CD14-positive monocyte (primary cell): ENCODE measurements around the gene EXOC4. TPM values are rescaled to one million over a fixed set of nuclear protein-coding genes. Genes with fewer than 3 reads are reported as not detected.

Source experiments
- DNase-seq, 3 donors: peaks; one replicate each; pipeline ENCODE4 v3.0.0-alpha.2; 2011 to 2022
- H2AFZ ChIP-seq: 2 replicates; pipeline ENCODE4 v1.6.0; 2012; ENCODE audit warnings: mild to moderate bottlenecking, low read depth, low read length, inconsistent platforms; ENCODE audit not compliant: insufficient read depth, poor library complexity, severe bottlenecking
- H3K27ac ChIP-seq, 2 donors: 1 replicate in 1 of 2; 2 replicates in 1 of 2; pipeline ENCODE4 v1.5.1; 2012 to 2013; ENCODE audit warnings: low read length in 2 of 2, control low read depth in 1 of 2, inconsistent platforms in 1 of 2, low read depth in 1 of 2, mild to moderate bottlenecking in 1 of 2
- H3K27me3 ChIP-seq, 2 donors: one replicate each; pipeline versions ENCODE4 v1.6.0 to v1.6.1; 2011 to 2013; ENCODE audit warnings: low read length in 2 of 2; ENCODE audit not compliant: control insufficient read depth in 2 of 2, insufficient read depth in 2 of 2
- H3K36me3 ChIP-seq, 2 donors: replicated peaks in 1 of 2; 1 replicate in 1 of 2; 2 replicates in 1 of 2; pipeline versions ENCODE4 v1.5.1 to v1.6.1; 2012 to 2013; ENCODE audit warnings: low read length in 2 of 2, control low read depth in 1 of 2, inconsistent platforms in 1 of 2, mild to moderate bottlenecking in 1 of 2; ENCODE audit not compliant: insufficient read depth in 2 of 2, control insufficient read depth in 1 of 2
- H3K4me1 ChIP-seq, 2 donors: 1 replicate in 1 of 2; 2 replicates in 1 of 2; pipeline versions ENCODE4 v1.5.1 to v1.6.1; 2012 to 2013; ENCODE audit warnings: low read length in 2 of 2, control low read depth in 1 of 2, inconsistent platforms in 1 of 2, mild to moderate bottlenecking in 1 of 2, moderate library complexity in 1 of 2; ENCODE audit not compliant: insufficient read depth in 2 of 2, control insufficient read depth in 1 of 2
- H3K4me2 ChIP-seq: replicated peaks from 2 replicates; pipeline ENCODE3; 2012; ENCODE audit warnings: low read length, moderate library complexity, mild to moderate bottlenecking; ENCODE audit not compliant: poor library complexity, severe bottlenecking; ENCODE audit errors: extremely low read depth
- H3K4me3 ChIP-seq, 3 experiments: fragments of 200-600 bp in 1 of 3; sonication (generic) in 1 of 3; replicated peaks in 1 of 3; 1 replicate in 2 of 3; 2 replicates in 1 of 3; pipeline ENCODE4 v1.5.1; 2011 to 2013; ENCODE audit warnings: low read length in 3 of 3, mild to moderate bottlenecking in 3 of 3, control low read depth in 2 of 3, low read depth in 2 of 3, inconsistent platforms in 1 of 3, moderate library complexity in 1 of 3
- H3K79me2 ChIP-seq: 2 replicates; pipeline ENCODE4 v1.6.0; 2012; ENCODE audit warnings: mild to moderate bottlenecking, control low read depth, inconsistent platforms, low read length, moderate library complexity; ENCODE audit not compliant: insufficient read depth
- H3K9ac ChIP-seq: 2 replicates; pipeline ENCODE4 v1.6.0; 2017; ENCODE audit warnings: low read length, mild to moderate bottlenecking; ENCODE audit not compliant: insufficient read depth, poor library complexity, severe bottlenecking
- H3K9me3 ChIP-seq, 2 donors: replicated peaks in 1 of 2; 1 replicate in 1 of 2; 2 replicates in 1 of 2; pipeline versions ENCODE4 v1.5.1 to v1.6.1; 2012 to 2013; ENCODE audit warnings: low read length in 2 of 2, control low read depth in 1 of 2; ENCODE audit not compliant: control insufficient read depth in 1 of 2, insufficient read depth in 1 of 2
- H4K20me1 ChIP-seq: 2 replicates; pipeline ENCODE4 v1.6.0; 2012; ENCODE audit warnings: mild to moderate bottlenecking, low read length, control low read depth, moderate library complexity; ENCODE audit not compliant: insufficient read depth
- H3K27ac Mint-ChIP-seq, 7 donors: one replicate each; pipeline ENCODE4 v1.8.0; 2020; ENCODE audit warnings: mild to moderate bottlenecking in 7 of 7, mixed read lengths in 7 of 7, moderate library complexity in 6 of 7, inconsistent platforms in 2 of 7
- H3K27me3 Mint-ChIP-seq, 3 donors: one replicate each; pipeline ENCODE4 v1.8.0; 2021 to 2022; ENCODE audit warnings: low read depth in 3 of 3, mild to moderate bottlenecking in 3 of 3, mixed read lengths in 3 of 3, moderate library complexity in 3 of 3, inconsistent platforms in 1 of 3
- H3K36me3 Mint-ChIP-seq, 2 donors: one replicate each; pipeline ENCODE4 v1.8.0; 2020; ENCODE audit warnings: mixed read lengths in 2 of 2, inconsistent platforms in 1 of 2, mild to moderate bottlenecking in 1 of 2
- H3K4me1 Mint-ChIP-seq: one replicate; pipeline ENCODE4 v1.8.0; 2020; ENCODE audit warnings: mild to moderate bottlenecking, mixed read lengths
- H3K4me3 Mint-ChIP-seq, 2 donors: one replicate each; pipeline ENCODE4 v1.8.0; 2020; ENCODE audit warnings: mild to moderate bottlenecking in 2 of 2, mixed read lengths in 2 of 2, moderate library complexity in 1 of 2
- H3K9me3 Mint-ChIP-seq, 7 donors: one replicate each; pipeline ENCODE4 v1.8.0; 2020 to 2022; ENCODE audit warnings: mixed read lengths in 7 of 7, mild to moderate bottlenecking in 6 of 7, moderate library complexity in 6 of 7, inconsistent platforms in 2 of 7
- WGBS: methylation state at CpG from one replicate; pipeline ENCODE4 v1.1.5; 2013; ENCODE audit warnings: missing lambda C conversion rate; ENCODE audit not compliant: insufficient coverage; 5-methylcytosine and 5-hydroxymethylcytosine counted together
- intact Hi-C, 2 donors: fragments of 100-400 bp; cut with micrococcal nuclease; formaldehyde crosslinking; loops; one replicate each; pipeline versions ENCODE4 v1.15.0 to v1.15.1; 2023
- polyA plus RNA-seq, 3 donors: library from polyadenylated mRNA; depleted of rRNA in 1 of 3; unstranded in 2 of 3; stranded (reverse) in 1 of 3; fragments of 300-500 nt in 2 of 3; fragments of >200 nt in 1 of 3; fragmentation: Illumina TruSeq in 2 of 3; gene quantifications; 1 replicate in 2 of 3; 2 replicates in 1 of 3; pipeline ENCODE4 v1.2.3, GENCODE V29; 2012 to 2021
- TF ChIP-seq, protein P1 (sequence below): fragments of 200-600 bp; IDR thresholded peaks from one replicate; pipeline ENCODE4 v1.8.0; 2022; ENCODE audit warnings: antibody characterized with exemption, mild to moderate bottlenecking

Gene EXOC4
- polyA plus RNA-seq, 3 donors = 20.6 to 22.3 (median 22.3) TPM

DNA sequence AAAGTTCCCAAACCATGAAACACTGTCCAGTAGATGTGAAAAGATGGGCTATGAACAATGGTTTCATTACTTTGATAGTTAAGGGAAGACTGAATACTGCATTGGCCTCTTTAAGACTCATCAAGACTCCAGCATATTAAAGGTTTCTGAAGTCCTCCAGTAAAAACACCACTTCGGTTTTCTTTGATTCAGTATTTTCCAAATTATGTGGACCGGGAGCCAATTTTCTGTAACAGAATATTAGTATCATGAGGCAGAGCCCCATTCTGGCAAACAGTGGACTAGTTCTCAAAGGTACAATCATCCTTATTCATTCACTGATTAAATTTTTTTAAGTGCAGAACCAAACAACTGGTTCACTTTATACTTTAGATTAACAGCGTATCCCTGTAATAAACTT is 633.2 kb downstream of the EXOC4 start:
- H4K20me1 ChIP-seq = no peaks in the 10 kb centered on the region
- WGBS = 100% methylated on average over 2 of the region's 3 CpGs
- peaks cover 0 to 3% (median 1%) of the 10 kb centered on the region in 7 donors for H3K9me3 Mint-ChIP-seq
- H3K79me2 ChIP-seq = no peaks in the 10 kb centered on the region
- intact Hi-C loops = no loop called here
- H3K27me3 ChIP-seq = no peaks in the 10 kb centered on the region
- TF ChIP-seq, protein P1, sequence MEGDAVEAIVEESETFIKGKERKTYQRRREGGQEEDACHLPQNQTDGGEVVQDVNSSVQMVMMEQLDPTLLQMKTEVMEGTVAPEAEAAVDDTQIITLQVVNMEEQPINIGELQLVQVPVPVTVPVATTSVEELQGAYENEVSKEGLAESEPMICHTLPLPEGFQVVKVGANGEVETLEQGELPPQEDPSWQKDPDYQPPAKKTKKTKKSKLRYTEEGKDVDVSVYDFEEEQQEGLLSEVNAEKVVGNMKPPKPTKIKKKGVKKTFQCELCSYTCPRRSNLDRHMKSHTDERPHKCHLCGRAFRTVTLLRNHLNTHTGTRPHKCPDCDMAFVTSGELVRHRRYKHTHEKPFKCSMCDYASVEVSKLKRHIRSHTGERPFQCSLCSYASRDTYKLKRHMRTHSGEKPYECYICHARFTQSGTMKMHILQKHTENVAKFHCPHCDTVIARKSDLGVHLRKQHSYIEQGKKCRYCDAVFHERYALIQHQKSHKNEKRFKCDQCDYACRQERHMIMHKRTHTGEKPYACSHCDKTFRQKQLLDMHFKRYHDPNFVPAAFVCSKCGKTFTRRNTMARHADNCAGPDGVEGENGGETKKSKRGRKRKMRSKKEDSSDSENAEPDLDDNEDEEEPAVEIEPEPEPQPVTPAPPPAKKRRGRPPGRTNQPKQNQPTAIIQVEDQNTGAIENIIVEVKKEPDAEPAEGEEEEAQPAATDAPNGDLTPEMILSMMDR = no peak
- no peaks in the 10 kb centered on the region for H3K4me1 Mint-ChIP-seq
- DNase-seq = no peak
- H3K36me3 Mint-ChIP-seq = no peaks in the 10 kb centered on the region
- H3K9me3 ChIP-seq = no peaks in the 10 kb centered on the region
- no peak overlapping the region for H2AFZ ChIP-seq
- H3K27ac ChIP-seq = no peak overlapping the region
- no peaks in the 10 kb centered on the region for H3K4me1 ChIP-seq
- H3K27me3 Mint-ChIP-seq = peaks cover 0 to 2% (median 0%) of the 10 kb centered on the region in 3 donors
- H3K4me3 Mint-ChIP-seq = no peak overlapping the region
- H3K9ac ChIP-seq = no peak overlapping the region
- no peak overlapping the region for H3K4me3 ChIP-seq
- no peak overlapping the region for H3K27ac Mint-ChIP-seq
- H3K36me3 ChIP-seq = no peaks in the 10 kb centered on the region
- no peak overlapping the region for H3K4me2 ChIP-seq

- intact Hi-C loops = no loop called here
These were observed 633.9 kb downstream of the EXOC4 start for GRCh38 chr7:133886797-133887196.

More at GRCh38 chr7:133886797-133887196, 633.9 kb downstream of the EXOC4 start:
- Histone ChIP-seq H3K4me3 (no peak overlapping the region), H4K20me1 (no peaks in the 10 kb centered on the region), H3K9me3 (no peaks in the 10 kb centered on the region), H2AFZ (no peak overlapping the region), H3K79me2 (no peaks in the 10 kb centered on the region), H3K27me3 (no peaks in the 10 kb centered on the region), H3K36me3 (no peaks in the 10 kb centered on the region), H3K27ac (no peak overlapping the region), H3K4me2 (no peak overlapping the region), H3K9ac (no peak overlapping the region), H3K4me1 (no peaks in the 10 kb centered on the region)
- Mint-ChIP-seq H3K27me3 (peaks cover 0 to 2% (median 0%) of the 10 kb centered on the region in 3 donors), H3K27ac (no peak overlapping the region), H3K4me1 (no peaks in the 10 kb centered on the region), H3K36me3 (no peaks in the 10 kb centered on the region), H3K4me3 (no peak overlapping the region), H3K9me3 (peaks cover 0 to 3% (median 1%) of the 10 kb centered on the region in 7 donors)
- TF ChIP-seq, protein P1 = no peak
- DNase-seq = no peak
- 100% methylated on average over 1 of the region's 2 CpGs for WGBS
